ENCODE measurements around the gene ATRNL1.

Gene ATRNL1

DNA sequence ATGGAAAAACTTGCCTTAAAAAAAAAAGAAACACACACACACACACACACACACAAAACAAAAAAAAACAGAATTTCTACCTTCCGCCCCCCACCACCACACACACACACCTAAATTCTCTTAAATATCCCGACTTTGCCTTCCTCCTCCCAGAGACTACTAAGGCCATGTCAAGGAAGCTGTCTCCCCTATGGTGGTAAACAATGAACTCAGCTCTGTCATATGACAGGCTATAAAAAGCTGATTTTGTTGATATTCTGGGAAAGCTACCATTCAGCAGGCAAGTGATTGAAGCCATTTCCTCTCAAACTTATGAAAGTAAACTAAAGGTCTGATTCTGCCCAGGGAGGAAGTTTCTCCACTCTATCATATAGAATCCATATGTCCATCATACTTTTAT lies 708.8 kb downstream of the ATRNL1 start:
- no peak for TF ChIP-seq EZH2 (IDR thresholded peaks at IDR 0.05; ENCODE audit: borderline replicate concordance, low read length)
- TF ChIP-seq, protein P1, sequence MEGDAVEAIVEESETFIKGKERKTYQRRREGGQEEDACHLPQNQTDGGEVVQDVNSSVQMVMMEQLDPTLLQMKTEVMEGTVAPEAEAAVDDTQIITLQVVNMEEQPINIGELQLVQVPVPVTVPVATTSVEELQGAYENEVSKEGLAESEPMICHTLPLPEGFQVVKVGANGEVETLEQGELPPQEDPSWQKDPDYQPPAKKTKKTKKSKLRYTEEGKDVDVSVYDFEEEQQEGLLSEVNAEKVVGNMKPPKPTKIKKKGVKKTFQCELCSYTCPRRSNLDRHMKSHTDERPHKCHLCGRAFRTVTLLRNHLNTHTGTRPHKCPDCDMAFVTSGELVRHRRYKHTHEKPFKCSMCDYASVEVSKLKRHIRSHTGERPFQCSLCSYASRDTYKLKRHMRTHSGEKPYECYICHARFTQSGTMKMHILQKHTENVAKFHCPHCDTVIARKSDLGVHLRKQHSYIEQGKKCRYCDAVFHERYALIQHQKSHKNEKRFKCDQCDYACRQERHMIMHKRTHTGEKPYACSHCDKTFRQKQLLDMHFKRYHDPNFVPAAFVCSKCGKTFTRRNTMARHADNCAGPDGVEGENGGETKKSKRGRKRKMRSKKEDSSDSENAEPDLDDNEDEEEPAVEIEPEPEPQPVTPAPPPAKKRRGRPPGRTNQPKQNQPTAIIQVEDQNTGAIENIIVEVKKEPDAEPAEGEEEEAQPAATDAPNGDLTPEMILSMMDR (IDR thresholded peaks at IDR 0.05; ENCODE audit: low read length): no peak
- no peaks in the 10 kb centered on the region for H4K20me1 ChIP-seq (ENCODE audit: insufficient read depth, low read length)
- no peaks in the 10 kb centered on the region for H3K79me2 ChIP-seq (ENCODE audit: insufficient read depth, low read length)
- H3F3A ChIP-seq (ENCODE audit: insufficient read depth, low read length): no peaks in the 10 kb centered on the region
- H3K36me3 ChIP-seq (ENCODE audit: insufficient read depth, low read length): no peaks in the 10 kb centered on the region
- no peak overlapping the region for H3K9ac ChIP-seq (ENCODE audit: low read length)
- no peak overlapping the region for H3K27ac ChIP-seq (ENCODE audit: low read depth, low read length, poor library complexity, severe bottlenecking)
- no peaks in the 10 kb centered on the region for H3K9me2 ChIP-seq (ENCODE audit: low read depth, low read length)
- no peaks in the 10 kb centered on the region for H3K27me3 ChIP-seq (ENCODE audit: insufficient read depth, low read length)
- no peak overlapping the region for H2AFZ ChIP-seq (ENCODE audit: low read length)
- no peaks in the 10 kb centered on the region for H3K9me3 ChIP-seq (ENCODE audit: low read length)
- H3K4me2 ChIP-seq (ENCODE audit: low read length): no peak overlapping the region
- H3K4me1 ChIP-seq (ENCODE audit: insufficient read depth, low read length, severe bottlenecking): no peaks in the 10 kb centered on the region
- H3K4me3 ChIP-seq (ENCODE audit: low read depth, low read length, poor library complexity, severe bottlenecking): no peak overlapping the region

GRCh38 chr10:115802911-115803310 lies 709.7 kb downstream of the ATRNL1 start:
- no peak overlapping the region for H3K4me2 ChIP-seq (ENCODE audit: low read length)
- H3K27me3 ChIP-seq (ENCODE audit: insufficient read depth, low read length): no peaks in the 10 kb centered on the region

GRCh38 chr10:115814542-115814941 lies 721.4 kb downstream of the ATRNL1 start:
- Histone ChIP-seq H4K20me1 (ENCODE audit: insufficient read depth, low read length) (no peaks in the 10 kb centered on the region), H2AFZ (ENCODE audit: low read length) (no peak overlapping the region), H3K4me1 (ENCODE audit: insufficient read depth, low read length, severe bottlenecking) (no peaks in the 10 kb centered on the region), H3K9me2 (ENCODE audit: low read depth, low read length) (no peaks in the 10 kb centered on the region), H3K9ac (ENCODE audit: low read length) (no peak overlapping the region), H3K4me3 (ENCODE audit: low read depth, low read length, poor library complexity, severe bottlenecking) (no peak overlapping the region), H3K9me3 (ENCODE audit: low read length) (no peaks in the 10 kb centered on the region), H3K27me3 (ENCODE audit: insufficient read depth, low read length) (no peaks in the 10 kb centered on the region), H3K27ac (ENCODE audit: low read depth, low read length, poor library complexity, severe bottlenecking) (no peak overlapping the region), H3K79me2 (ENCODE audit: insufficient read depth, low read length) (no peaks in the 10 kb centered on the region), H3F3A (ENCODE audit: insufficient read depth, low read length) (no peaks in the 10 kb centered on the region), H3K36me3 (ENCODE audit: insufficient read depth, low read length) (no peaks in the 10 kb centered on the region), H3K4me2 (ENCODE audit: low read length) (no peak overlapping the region)
- no peak for TF ChIP-seq EZH2 (IDR thresholded peaks at IDR 0.05; ENCODE audit: borderline replicate concordance, low read length)
- TF ChIP-seq, protein P1 (IDR thresholded peaks at IDR 0.05; ENCODE audit: low read length): no peak

More at GRCh38 chr10:115802911-115803310, 709.7 kb downstream of the ATRNL1 start:
- no peaks in the 10 kb centered on the region for H3K9me2 ChIP-seq (ENCODE audit: low read depth, low read length)
- H3K27ac ChIP-seq (ENCODE audit: low read depth, low read length, poor library complexity, severe bottlenecking): no peak overlapping the region
- no peak for TF ChIP-seq EZH2 (IDR thresholded peaks at IDR 0.05; ENCODE audit: borderline replicate concordance, low read length)
- TF ChIP-seq, protein P1 (IDR thresholded peaks at IDR 0.05; ENCODE audit: low read length): no peak
- H3K79me2 ChIP-seq (ENCODE audit: insufficient read depth, low read length): no peaks in the 10 kb centered on the region
- no peak overlapping the region for H3K9ac ChIP-seq (ENCODE audit: low read length)
- H3K36me3 ChIP-seq (ENCODE audit: insufficient read depth, low read length): no peaks in the 10 kb centered on the region
- H2AFZ ChIP-seq (ENCODE audit: low read length): no peak overlapping the region
- no peaks in the 10 kb centered on the region for H3F3A ChIP-seq (ENCODE audit: insufficient read depth, low read length)
- H3K4me3 ChIP-seq (ENCODE audit: low read depth, low read length, poor library complexity, severe bottlenecking): no peak overlapping the region
- H3K4me1 ChIP-seq (ENCODE audit: insufficient read depth, low read length, severe bottlenecking): no peaks in the 10 kb centered on the region
- H3K9me3 ChIP-seq (ENCODE audit: low read length): no peaks in the 10 kb centered on the region
- no peaks in the 10 kb centered on the region for H4K20me1 ChIP-seq (ENCODE audit: insufficient read depth, low read length)

All from OCI-LY1 (cell line).